22Rv1 (cell line): ENCODE results near the gene TP73.

Experiments
- H3K27ac ChIP-seq: fragments of 450-650 bp; 2 replicates; pipeline ENCODE4 v1.5.1; 2017
- ZFX ChIP-seq: fragments of 450-650 bp; IDR thresholded peaks from 2 replicates; pipeline ENCODE4 v1.6.1; 2017; ENCODE audit warnings: antibody characterized with exemption, borderline replicate concordance
- TF ChIP-seq, protein P1 (sequence below): fragments of 450-650 bp; IDR thresholded peaks from 2 replicates; pipeline ENCODE4 v1.5.1; 2017; ENCODE audit warnings: mild to moderate bottlenecking

The TP73 gene

DNA sequence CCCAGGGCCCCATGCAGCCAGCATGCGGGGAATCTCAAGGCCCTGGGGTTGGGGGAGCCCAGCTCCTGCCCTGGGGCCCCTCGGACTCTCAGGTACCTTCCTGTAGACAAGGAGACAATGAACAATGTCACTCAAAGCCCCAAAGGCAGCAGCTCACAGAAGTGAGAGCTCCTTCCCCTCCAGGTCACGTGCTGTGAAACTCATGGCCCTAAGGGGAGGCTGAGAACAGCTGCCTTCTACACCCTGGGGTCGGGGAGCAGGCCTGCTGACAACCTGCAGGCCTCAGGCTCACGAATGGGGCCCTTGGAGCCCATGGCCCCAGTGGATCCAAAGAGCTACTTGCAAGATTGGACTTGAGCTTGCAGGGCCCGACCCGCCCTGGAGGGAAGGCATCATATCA is 44.2 kb upstream of the TP73 start:
- TF ChIP-seq, protein P1, sequence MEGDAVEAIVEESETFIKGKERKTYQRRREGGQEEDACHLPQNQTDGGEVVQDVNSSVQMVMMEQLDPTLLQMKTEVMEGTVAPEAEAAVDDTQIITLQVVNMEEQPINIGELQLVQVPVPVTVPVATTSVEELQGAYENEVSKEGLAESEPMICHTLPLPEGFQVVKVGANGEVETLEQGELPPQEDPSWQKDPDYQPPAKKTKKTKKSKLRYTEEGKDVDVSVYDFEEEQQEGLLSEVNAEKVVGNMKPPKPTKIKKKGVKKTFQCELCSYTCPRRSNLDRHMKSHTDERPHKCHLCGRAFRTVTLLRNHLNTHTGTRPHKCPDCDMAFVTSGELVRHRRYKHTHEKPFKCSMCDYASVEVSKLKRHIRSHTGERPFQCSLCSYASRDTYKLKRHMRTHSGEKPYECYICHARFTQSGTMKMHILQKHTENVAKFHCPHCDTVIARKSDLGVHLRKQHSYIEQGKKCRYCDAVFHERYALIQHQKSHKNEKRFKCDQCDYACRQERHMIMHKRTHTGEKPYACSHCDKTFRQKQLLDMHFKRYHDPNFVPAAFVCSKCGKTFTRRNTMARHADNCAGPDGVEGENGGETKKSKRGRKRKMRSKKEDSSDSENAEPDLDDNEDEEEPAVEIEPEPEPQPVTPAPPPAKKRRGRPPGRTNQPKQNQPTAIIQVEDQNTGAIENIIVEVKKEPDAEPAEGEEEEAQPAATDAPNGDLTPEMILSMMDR: no peak
- no peak for TF ChIP-seq ZFX

DNA sequence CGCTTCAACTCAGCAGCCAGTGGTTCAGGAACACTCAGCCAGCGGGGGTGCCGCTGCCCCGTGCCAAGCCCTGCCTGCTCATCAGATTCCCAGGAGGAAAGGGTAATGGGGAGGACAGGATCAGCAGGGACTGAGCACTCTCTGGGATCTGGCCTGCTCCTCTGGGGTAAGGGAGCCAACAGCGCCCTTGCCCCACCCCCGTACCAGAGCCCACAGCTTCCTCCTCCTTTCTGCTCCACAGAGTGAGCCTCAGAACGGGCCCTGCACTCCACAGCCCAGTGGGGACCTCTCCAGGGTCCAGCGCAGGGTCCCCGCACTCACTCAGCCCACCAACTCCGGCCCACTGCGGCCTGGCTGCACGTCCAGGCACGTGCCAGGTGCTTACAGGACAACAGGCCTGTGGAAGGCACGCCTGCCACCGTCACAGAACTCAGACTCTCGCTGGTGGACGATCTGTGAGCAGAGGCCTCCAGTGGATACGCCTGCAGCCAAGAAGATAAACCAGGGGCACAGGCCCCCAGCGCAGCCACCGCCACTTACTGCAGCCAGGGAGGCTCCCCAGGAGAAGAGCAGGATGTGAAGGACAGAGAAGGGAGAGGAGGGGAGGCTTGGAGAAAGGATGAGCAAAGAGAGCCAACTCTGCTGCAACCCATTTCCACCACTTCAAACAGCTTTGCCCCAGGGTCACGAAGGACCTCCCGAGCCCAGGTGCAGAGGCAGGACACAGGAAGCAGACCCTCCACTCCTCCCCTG is 43.1 kb upstream of the TP73 start:
- TF ChIP-seq, protein P1: no peak
- no peak for TF ChIP-seq ZFX
- no peak overlapping the region for H3K27ac ChIP-seq

More for the DNA sequence above, 44.2 kb upstream of the TP73 start:
- H3K27ac ChIP-seq: no peak overlapping the region

DNA sequence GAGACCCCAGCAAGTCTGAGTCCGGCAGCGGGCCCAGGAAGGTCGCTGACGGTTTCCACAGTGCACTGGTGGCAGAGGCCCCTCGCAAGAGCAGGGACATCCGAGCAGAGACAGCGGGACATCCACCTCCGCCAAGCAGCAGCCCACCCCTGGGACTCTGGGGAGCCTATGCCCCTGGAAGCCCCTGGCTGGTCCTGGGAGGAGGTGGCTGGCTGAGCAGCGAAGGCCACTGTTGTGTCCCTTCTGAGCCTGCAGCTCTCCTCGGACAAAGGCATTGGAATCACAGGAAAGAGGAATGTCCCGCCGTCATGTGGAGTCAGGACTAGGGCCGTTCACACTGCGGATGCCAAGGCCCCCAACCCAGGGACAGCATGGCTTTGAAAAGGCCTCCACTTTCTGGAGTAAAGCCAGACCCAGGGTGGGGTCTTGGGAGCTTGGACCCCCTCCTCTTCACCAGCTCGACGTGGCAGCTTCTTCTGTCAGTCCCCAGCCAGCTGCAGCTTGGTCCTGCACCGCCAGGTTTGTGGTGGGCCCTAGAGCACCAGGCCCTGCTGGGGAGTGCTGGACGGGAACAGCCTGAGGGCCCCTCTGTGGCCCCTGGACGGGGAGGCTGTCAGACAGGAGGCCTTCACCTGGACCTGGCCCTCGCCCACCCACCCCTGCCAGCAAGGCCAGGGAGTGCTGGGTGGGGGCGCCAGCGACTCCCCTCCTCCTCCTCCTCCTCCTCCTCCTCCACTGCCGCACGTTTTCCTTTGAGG is 42.4 kb upstream of the TP73 start:
- TF ChIP-seq, protein P1: no peak
- no peak for TF ChIP-seq ZFX
- no peak overlapping the region for H3K27ac ChIP-seq

DNA sequence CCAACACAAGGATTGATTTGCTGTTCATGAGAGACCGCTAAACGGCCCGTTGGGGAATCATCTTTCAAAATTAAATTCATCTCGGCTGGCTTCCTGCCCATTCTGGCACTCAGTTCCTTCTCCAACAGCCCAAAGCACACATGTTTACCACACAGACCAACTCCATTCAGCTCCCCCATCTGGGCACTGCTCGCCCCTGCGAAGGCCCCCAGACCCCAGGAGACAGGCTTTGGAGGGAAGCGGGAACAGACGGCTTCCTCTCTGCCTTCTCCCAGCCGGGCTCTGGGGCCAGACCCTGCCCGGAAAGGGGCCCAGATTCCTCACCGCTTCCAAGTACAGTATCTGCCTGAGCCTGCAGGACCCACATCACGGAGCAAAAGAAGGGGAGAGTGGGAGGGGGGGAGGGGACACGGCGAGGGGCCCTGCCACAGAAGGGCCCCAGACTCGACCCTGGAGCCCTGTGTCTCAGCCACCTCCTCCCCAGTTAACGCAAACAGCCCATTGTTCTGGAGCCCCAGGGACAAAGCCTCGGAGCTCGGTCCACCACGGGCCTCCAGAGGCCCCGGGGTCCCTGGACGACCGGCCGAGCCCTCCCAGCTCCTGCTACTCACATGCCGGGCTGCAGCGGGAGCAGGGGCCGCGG is 41.7 kb upstream of the TP73 start:
- H3K27ac ChIP-seq: no peak overlapping the region
- TF ChIP-seq ZFX: no peak
- TF ChIP-seq, protein P1: no peak

DNA sequence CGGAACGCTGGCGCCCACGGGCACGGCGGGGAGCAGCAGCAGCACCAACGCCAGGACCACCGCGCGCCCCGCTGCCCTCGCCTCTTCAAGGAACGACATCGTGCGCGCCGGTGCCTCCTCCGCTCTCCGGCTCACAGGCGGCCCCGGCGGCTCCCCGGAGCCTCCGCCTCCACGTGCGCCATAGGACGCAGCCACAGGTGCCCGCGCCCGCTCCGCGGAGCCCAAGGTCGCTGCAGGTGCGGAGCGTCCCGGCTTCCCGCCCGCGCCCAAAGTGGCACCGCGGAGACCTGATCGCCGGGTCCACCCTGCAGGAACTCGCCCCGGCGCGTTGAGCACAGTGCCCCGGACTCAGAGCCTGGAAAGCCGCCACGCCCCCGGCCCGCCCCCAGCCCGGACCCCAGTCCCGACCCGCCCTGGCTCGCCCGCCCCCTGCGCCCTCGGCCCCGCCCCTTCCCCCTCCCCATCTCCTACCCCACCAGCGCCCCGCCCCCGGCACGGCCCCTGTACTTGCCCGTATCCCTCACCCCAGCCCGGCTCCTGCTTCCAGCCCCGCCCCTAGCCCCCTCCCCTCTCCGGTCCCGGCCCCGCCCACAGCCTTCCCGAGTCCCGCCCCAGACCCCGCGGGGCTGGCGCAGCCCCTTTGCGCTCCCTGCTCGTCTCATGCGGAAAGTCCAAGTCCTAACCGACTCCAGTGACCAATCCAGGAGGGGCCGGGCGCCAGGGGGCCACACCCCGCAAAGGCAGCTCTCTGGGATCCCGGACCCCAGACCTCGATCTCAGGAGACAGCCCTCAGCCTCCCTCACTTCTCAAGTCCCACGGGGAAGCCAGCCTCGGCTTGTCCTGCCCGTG is 40.9 kb upstream of the TP73 start, which contains the start of gene MEGF6:
TSS of gene MEGF6 (minus strand) at position 339 of the 850 bp plus-strand sequence. CDS start at position 99, 240 bp downstream.
- no peak within 1 kb of the TSS for H3K27ac ChIP-seq
- no peak for TF ChIP-seq ZFX
- TF ChIP-seq, protein P1: no peak

DNA sequence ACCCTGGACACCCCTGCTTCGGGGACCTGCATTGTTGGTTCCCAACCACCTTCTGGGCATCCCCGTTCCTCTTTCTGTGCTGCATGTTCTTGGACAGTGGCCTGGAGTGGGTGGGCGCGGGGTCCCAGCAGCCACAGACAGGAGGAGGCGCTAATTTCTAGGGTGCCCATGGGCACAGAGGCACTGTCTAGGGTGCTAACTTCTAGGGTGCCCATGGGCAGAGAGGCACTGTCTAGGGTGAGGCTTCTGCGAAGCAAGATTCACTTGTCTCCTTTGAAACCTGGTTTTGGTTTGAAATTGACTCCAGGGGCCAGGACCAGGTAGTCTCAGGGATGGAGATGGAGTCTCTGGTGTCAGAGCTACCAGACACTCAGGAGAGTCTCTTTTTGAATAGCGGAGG is 40.2 kb upstream of the TP73 start:
- TF ChIP-seq ZFX: no peak
- TF ChIP-seq, protein P1: no peak
- H3K27ac ChIP-seq: no peak overlapping the region
